ENCODE measurements around the gene FAM168A.

DNA sequence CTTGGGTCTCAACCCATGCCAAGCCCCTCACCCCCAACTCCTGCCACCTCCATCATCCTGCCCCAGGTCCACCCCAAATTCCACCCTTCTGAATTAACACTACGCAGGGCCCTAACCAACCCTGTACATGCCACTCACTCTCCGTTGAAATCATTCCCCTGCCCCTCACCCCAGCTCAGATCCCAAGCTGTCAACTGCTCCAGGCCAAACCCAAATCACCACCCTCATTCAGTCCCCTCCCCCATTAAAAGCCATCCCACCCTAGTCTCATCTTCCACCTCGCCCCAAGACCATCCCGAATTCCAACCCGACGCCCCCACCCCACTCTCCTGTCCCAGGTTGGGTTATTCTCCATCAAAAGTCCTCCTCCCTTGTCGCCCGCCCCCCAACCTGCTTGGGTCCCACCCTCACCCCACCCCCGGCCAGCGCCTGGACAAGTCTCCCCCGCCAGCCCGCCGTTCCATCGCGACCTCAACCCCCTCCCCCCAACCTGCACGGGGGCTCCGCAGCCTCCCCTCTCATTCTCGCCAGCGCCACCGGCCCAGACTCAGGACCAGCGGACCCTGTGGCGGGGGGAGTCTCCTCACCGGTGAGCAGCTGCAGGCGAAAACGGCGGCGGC, 466 bp downstream of the FAM168A start:
- TF ChIP-seq POLR2AphosphoS5 (IDR thresholded peaks at IDR 0.05; ENCODE audit: control insufficient read depth, insufficient read depth, low read depth, low read length) (no peak), EZH2 (IDR thresholded peaks at IDR 0.05; ENCODE audit: borderline replicate concordance, low read depth, low read length) (no peak), ZNF780A (CRISPR knock-in tag; IDR thresholded peaks at IDR 0.05) (no peak), ZNF324 (CRISPR knock-in tag; IDR thresholded peaks at IDR 0.05) (no peak), TAF15 (IDR thresholded peaks at IDR 0.05; ENCODE audit: low read depth, low read length) (no peak)
- TF ChIP-seq, protein P1, sequence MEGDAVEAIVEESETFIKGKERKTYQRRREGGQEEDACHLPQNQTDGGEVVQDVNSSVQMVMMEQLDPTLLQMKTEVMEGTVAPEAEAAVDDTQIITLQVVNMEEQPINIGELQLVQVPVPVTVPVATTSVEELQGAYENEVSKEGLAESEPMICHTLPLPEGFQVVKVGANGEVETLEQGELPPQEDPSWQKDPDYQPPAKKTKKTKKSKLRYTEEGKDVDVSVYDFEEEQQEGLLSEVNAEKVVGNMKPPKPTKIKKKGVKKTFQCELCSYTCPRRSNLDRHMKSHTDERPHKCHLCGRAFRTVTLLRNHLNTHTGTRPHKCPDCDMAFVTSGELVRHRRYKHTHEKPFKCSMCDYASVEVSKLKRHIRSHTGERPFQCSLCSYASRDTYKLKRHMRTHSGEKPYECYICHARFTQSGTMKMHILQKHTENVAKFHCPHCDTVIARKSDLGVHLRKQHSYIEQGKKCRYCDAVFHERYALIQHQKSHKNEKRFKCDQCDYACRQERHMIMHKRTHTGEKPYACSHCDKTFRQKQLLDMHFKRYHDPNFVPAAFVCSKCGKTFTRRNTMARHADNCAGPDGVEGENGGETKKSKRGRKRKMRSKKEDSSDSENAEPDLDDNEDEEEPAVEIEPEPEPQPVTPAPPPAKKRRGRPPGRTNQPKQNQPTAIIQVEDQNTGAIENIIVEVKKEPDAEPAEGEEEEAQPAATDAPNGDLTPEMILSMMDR (IDR thresholded peaks at IDR 0.05 in 2 of 3, conservative IDR thresholded peaks at IDR 0.05 in 1 of 3; ENCODE audit: insufficient read depth in 2 of 3, low read depth in 1 of 3, low read length in 3 of 3), result no peak
